ENCODE measurements around the gene ATP5ME. TPM values are rescaled to one million over a fixed set of nuclear protein-coding genes. Genes with fewer than 3 reads are reported as not detected.

The ATP5ME gene
- total and polyA plus RNA-seq, 2 of the 13 experiments (the other 11 are each of a cell fraction or from before 2014, with no cell fraction given), result 305 to 753 TPM

DNA sequence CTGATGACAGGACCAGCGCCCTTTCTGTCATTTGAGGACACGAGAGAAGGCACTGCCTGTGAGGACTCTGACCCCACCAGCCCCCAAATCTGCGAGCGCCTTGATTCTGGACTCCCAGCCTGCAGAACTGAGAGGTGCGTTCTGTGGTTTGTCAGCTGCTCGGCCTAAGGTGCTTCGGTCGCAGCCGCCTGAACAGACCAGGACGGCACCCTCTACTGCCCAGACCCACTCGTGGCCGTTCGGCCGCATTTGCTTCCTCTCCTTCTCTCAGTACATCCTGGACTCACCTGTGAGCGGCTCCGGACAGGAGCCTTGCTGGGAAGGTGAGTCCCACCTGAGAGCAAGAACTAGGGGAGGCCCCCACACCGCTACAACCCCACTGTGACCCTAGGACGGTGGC lies 40.0 kb upstream of the ATP5ME start:
- Histone ChIP-seq H3K4me3 (replicated peaks in 1 of 3; ENCODE audit: insufficient read depth in 1 of 3, low read depth in 2 of 3, low read length in 3 of 3) (no peak overlapping the region), H3K9me3 (ENCODE audit: low read length) (no peaks in the 10 kb centered on the region), H3K9ac (ENCODE audit: insufficient read depth, low read depth, low read length) (no peak overlapping the region), H3K27me3 (ENCODE audit: control insufficient read depth in 1 of 2, insufficient read depth in 2 of 2, low read length in 2 of 2) (no peaks in the 10 kb centered on the region), H3K36me3 (replicated peaks in 1 of 2; ENCODE audit: control insufficient read depth in 1 of 2, insufficient read depth in 2 of 2, low read length in 2 of 2) (peaks cover 2 to 9% of the 10 kb centered on the region in 2 experiments; a peak in 3 of 5 replicates), H3K4me1 (ENCODE audit: insufficient read depth, low read length) (peaks cover 21% of the 10 kb centered on the region), H4K20me1 (ENCODE audit: insufficient read depth, low read length) (peaks cover 35% of the 10 kb centered on the region; the same call in 1 of the 2 replicates), H3K4me2 (ENCODE audit: low read depth, low read length) (no peak overlapping the region), H3K79me2 (ENCODE audit: insufficient read depth, low read length) (peaks cover 59% of the 10 kb centered on the region), H2AFZ (ENCODE audit: low read length) (no peak overlapping the region), H3K27ac (ENCODE audit: extremely low read length, insufficient read depth, low read length) (no peak overlapping the region)
- WGBS (ENCODE audit: low lambda C conversion rate), result 75% methylated on average over 5 of the region's 18 CpGs
- intact Hi-C loops (cut with micrococcal nuclease; ENCODE audit: unreplicated experiment), result no loop called here
- DNase-seq (ENCODE audit: low spot score) (no peak), ATAC-seq (peak; percentile 18; the same call in 2 of the 3 replicates), FAIRE-seq (no peak)
- ChIA-PET CTCF (ENCODE audit: low intra/inter-chr PET ratio, low total read pairs) (no interaction called here), POLR2A (no interaction called here)
- BruUV-seq (replicated peaks), result no TSS peak
- TF ChIP-seq, protein P1, sequence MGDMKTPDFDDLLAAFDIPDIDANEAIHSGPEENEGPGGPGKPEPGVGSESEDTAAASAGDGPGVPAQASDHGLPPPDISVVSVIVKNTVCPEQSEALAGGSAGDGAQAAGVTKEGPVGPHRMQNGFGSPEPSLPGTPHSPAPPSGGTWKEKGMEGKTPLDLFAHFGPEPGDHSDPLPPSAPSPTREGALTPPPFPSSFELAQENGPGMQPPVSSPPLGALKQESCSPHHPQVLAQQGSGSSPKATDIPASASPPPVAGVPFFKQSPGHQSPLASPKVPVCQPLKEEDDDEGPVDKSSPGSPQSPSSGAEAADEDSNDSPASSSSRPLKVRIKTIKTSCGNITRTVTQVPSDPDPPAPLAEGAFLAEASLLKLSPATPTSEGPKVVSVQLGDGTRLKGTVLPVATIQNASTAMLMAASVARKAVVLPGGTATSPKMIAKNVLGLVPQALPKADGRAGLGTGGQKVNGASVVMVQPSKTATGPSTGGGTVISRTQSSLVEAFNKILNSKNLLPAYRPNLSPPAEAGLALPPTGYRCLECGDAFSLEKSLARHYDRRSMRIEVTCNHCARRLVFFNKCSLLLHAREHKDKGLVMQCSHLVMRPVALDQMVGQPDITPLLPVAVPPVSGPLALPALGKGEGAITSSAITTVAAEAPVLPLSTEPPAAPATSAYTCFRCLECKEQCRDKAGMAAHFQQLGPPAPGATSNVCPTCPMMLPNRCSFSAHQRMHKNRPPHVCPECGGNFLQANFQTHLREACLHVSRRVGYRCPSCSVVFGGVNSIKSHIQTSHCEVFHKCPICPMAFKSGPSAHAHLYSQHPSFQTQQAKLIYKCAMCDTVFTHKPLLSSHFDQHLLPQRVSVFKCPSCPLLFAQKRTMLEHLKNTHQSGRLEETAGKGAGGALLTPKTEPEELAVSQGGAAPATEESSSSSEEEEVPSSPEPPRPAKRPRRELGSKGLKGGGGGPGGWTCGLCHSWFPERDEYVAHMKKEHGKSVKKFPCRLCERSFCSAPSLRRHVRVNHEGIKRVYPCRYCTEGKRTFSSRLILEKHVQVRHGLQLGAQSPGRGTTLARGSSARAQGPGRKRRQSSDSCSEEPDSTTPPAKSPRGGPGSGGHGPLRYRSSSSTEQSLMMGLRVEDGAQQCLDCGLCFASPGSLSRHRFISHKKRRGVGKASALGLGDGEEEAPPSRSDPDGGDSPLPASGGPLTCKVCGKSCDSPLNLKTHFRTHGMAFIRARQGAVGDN (CRISPR knock-in tag; IDR thresholded peaks at IDR 0.05), result 0 out of 2 replicates have a peak, but pooled peaks have one; percentile 11
- TF ChIP-seq ZNF780A (CRISPR knock-in tag; IDR thresholded peaks at IDR 0.05), result no peak
- in situ Hi-C loops (cut with HindIII; ENCODE audit: extremely low pct_ligation_motif_present, low pct_unique_long_range_greater_than_20kb), result no loop called here

DNA sequence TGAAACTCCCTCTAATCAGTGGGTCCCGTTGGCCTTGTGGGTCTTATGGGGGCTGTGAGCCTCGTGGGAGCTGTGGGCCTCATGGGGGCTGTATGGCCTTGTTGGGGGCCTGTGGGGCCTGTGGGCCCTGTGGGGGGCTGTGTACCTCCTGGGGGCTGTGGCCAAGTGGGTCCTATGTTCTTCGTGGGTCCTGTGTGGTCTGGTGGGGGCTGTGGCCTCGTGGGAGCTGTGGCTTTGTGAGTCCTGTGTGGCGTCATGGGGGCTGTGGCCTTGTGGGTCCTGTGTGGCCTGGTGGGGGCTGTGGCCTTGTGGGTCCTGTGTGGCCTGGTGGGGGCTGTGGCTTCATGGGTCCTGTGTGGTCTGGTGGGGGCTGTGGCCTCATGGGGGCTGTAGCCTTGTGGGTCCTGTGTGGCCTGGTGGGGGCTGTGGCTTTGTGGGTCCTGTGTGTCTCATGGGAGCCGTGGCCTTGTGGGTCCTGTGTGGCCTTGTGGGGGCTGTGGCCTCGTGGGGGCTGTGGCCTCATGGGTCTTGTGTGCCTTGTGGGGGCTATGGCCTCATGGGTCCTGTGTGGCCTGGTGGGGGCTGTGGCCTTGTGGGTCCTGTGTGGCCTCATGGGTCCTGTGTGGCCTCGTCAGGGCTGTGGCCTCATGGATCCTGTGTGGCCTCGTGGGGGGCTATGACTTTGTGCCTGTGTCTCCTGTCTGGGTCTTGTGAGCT lies 39.0 kb upstream of the ATP5ME start:
- Histone ChIP-seq H3K4me1 (ENCODE audit: insufficient read depth, low read length) (peaks cover 31% of the 10 kb centered on the region), H2AFZ (ENCODE audit: low read length) (no peak overlapping the region), H3K9ac (ENCODE audit: insufficient read depth, low read depth, low read length) (no peak overlapping the region), H3K36me3 (replicated peaks in 1 of 2; ENCODE audit: control insufficient read depth in 1 of 2, insufficient read depth in 2 of 2, low read length in 2 of 2) (peaks cover 2 to 9% of the 10 kb centered on the region in 2 experiments; a peak in 3 of 5 replicates), H3K9me3 (ENCODE audit: low read length) (no peaks in the 10 kb centered on the region), H3K27me3 (ENCODE audit: control insufficient read depth in 1 of 2, insufficient read depth in 2 of 2, low read length in 2 of 2) (no peaks in the 10 kb centered on the region), H3K79me2 (ENCODE audit: insufficient read depth, low read length) (peaks cover 66% of the 10 kb centered on the region), H3K4me3 (replicated peaks in 1 of 3; ENCODE audit: insufficient read depth in 1 of 3, low read depth in 2 of 3, low read length in 3 of 3) (no peak overlapping the region), H3K27ac (ENCODE audit: extremely low read length, insufficient read depth, low read length) (no peak overlapping the region), H3K4me2 (ENCODE audit: low read depth, low read length) (no peak overlapping the region), H4K20me1 (ENCODE audit: insufficient read depth, low read length) (peaks cover 41% of the 10 kb centered on the region)
- BruUV-seq (replicated peaks), result no TSS peak
- WGBS (ENCODE audit: low lambda C conversion rate), result 94% methylated on average over 5 of the region's 9 CpGs
- TF ChIP-seq NR1H2 (CRISPR knock-in tag; IDR thresholded peaks at IDR 0.05; ENCODE audit: borderline replicate concordance, low read depth) (no peak), RBFOX2 (IDR thresholded peaks at IDR 0.05; ENCODE audit: low read depth, low read length) (0 out of 2 replicates have a peak, but pooled peaks have one; percentile 39), HMGA1 (CRISPR knock-in tag; conservative IDR thresholded peaks at IDR 0.05) (no peak), AGO2 (optimal IDR thresholded peaks at IDR 0.05; ENCODE audit: low read depth, low read length) (peak; percentile 52)
- POLR2A ChIA-PET, result no interaction called here
- CTCF ChIA-PET (ENCODE audit: low intra/inter-chr PET ratio, low total read pairs), result no interaction called here
- DNase-seq (ENCODE audit: low spot score), result no peak
- in situ Hi-C loops (cut with HindIII; ENCODE audit: extremely low pct_ligation_motif_present, low pct_unique_long_range_greater_than_20kb), result no loop called here
- FAIRE-seq, result no peak
- no peak for ATAC-seq
- intact Hi-C loops (cut with micrococcal nuclease; ENCODE audit: unreplicated experiment), result no loop called here

Measured in HepG2 (cell line).